ENCODE data around the gene SSRP1.

The SSRP1 gene

GRCh38 chr11:57327721-57328120 lies 8.0 kb downstream of the SSRP1 start:
- peak overlapping the region; percentile 98; the same call in 1 of the 2 replicates for H3K27ac ChIP-seq
- TF ChIP-seq, protein P1, sequence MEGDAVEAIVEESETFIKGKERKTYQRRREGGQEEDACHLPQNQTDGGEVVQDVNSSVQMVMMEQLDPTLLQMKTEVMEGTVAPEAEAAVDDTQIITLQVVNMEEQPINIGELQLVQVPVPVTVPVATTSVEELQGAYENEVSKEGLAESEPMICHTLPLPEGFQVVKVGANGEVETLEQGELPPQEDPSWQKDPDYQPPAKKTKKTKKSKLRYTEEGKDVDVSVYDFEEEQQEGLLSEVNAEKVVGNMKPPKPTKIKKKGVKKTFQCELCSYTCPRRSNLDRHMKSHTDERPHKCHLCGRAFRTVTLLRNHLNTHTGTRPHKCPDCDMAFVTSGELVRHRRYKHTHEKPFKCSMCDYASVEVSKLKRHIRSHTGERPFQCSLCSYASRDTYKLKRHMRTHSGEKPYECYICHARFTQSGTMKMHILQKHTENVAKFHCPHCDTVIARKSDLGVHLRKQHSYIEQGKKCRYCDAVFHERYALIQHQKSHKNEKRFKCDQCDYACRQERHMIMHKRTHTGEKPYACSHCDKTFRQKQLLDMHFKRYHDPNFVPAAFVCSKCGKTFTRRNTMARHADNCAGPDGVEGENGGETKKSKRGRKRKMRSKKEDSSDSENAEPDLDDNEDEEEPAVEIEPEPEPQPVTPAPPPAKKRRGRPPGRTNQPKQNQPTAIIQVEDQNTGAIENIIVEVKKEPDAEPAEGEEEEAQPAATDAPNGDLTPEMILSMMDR (IDR thresholded peaks at IDR 0.05), result no peak
- TF ChIP-seq ZFX (IDR thresholded peaks at IDR 0.05; ENCODE audit: borderline replicate concordance), result no peak

DNA sequence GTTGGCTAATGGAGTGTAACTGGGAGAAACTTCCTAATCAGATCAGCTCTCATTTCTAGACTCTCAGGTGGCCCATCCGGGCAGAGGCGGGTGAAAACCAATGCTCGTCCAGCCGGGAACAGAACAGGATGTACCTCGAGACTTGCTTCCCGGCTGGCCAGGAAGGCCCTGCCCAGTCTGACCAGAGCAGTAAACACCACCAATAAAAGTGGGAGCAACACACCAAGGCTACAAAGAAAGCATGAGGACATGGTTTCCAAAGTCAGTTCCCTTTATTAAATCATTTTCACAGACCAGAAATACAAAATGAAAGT lies 10.0 kb downstream of the SSRP1 start:
- TF ChIP-seq, protein P1 (IDR thresholded peaks at IDR 0.05), result no peak
- no peak for TF ChIP-seq ZFX (IDR thresholded peaks at IDR 0.05; ENCODE audit: borderline replicate concordance)
- H3K27ac ChIP-seq, result peak overlapping the region; percentile 98

DNA sequence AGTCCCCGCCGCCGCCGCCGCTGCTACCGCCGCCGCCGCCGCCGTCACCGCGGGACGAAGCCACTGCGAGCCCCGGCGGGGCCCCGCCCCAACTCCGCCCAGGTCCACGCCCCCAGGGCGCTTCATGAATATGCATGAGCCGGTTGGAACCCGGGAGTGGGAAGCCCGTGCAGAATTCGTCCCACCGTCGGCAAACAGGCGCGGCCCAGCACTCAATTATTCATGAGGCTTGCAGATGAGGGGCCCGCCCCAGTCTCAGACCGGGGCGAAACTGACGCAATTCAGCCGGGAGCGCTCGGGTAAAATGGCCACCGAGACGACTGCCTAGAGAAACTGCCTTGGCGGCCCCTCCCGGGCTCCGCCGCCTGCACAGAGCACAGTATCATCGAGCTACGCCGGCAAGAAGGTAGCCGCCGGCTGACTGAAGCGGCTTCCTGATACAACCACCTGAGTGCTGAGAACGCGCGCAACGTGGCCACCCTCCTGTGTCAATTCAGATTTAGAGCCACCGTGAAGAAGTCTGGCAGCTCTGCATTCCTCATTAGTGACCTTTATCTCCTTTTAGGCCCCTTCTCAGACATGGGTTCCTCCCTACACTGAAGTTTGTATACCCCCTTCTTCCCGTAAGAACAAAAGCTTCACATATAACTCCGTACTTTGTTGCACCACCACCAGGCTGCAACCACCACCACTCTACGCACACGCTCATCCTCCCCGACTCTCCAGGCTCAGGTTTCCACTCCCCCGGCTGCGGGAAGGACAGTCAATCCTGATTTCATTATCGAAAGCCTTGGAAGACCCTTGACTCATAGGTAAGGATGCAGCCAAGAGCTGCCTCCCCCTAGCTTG lies 10.6 kb downstream of the SSRP1 start, which contains the start of gene TNKS1BP1:
Gene TNKS1BP1 (minus strand): TSS at position 67 of the 849 bp plus-strand sequence. CDS start 3,067 bp downstream, outside the sequence.
- H3K27ac ChIP-seq, result peak within 1 kb of the TSS; percentile 98
- TF ChIP-seq, protein P1 (IDR thresholded peaks at IDR 0.05), result no peak
- no peak for TF ChIP-seq ZFX (IDR thresholded peaks at IDR 0.05; ENCODE audit: borderline replicate concordance)

DNA sequence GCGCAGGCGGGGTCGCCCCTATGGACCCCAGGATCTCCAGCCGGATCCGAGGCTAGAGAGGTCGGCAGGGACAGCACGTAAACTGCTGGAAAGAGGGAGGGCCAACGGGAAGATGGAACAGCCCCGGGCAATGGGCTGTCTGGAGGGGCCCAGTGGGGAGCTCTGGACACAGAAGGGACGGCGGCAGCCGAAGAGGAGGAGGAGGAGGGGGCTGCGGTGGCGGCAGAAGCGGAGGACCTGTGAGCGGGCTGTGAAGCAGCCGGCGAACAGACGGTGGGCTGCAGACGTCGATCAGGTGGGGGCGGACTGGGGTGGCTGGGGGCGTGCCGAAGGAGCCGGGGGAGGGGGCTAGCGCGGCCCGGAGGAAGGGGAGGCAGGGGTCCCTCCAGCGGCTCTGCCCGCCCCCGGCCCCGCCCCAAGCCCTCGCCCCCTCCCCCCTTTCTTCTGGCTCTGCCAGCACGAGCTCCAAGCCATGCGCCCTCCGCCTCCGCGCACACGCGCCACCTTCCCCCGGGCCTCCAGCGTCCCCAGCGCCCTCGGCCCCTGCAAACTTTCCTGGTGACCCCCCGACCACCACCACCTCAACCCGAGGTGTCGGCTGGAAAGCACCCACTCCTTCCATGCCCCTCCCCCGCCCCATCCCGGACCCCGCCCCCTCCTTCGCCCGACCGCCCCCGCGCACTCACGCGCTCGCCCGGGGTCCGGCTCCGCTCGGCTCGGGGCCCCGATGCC lies 11.4 kb downstream of the SSRP1 start:
- no peak for TF ChIP-seq ZFX (IDR thresholded peaks at IDR 0.05; ENCODE audit: borderline replicate concordance)
- TF ChIP-seq, protein P1 (IDR thresholded peaks at IDR 0.05), result no peak
- peak overlapping the region; percentile 98 for H3K27ac ChIP-seq

DNA sequence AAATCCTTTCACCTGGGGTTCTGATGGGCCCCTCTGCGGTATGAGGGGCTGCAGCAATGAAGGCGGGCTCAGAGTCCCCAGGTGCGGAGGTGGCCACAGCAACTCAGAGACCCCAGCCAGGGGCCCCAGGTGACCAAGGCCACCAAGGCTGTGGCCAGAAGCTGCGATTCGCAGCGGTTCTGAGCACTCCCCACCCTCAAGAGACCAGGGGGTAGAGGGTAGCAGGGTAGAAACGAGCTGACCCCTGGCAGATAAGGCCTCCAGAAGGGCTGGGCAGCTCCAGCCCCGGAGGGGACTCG lies 11.9 kb downstream of the SSRP1 start:
- TF ChIP-seq, protein P1 (IDR thresholded peaks at IDR 0.05), result no peak
- no peak for TF ChIP-seq ZFX (IDR thresholded peaks at IDR 0.05; ENCODE audit: borderline replicate concordance)
- H3K27ac ChIP-seq, result peak overlapping the region; percentile 98

DNA sequence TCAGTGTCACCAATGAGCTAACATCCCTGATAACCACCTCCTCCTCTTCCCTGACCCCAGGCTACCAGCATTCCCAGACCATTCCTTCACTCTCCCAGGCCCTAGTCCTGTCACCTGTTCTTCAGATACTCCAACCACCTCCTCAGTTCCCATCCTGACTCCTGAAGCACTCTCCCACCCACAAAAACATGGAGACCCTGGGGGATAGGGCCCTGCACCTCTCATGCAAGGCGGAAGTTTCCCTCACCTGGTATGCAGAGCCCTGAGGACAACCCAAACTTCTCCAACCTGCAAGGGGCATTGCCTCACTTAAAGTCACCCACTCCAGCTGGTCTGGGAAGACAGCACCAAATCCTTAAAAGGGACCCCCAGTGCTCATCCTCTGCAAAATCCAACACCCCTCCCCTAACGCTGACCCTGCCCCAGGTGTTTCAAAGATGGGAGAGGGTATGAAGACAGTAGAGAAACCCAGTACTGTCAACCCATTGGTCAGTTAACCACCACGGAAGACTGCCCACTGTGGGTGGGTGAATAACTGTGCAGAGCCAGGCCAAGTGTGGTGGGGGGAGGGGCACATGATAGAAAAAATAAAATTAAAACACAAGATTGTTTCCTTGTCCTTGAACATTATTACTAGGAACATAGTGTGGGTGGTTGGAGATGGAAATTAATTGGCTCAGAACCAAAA lies 12.4 kb downstream of the SSRP1 start:
- peak overlapping the region; percentile 98 for H3K27ac ChIP-seq
- TF ChIP-seq, protein P1 (IDR thresholded peaks at IDR 0.05), result no peak
- no peak for TF ChIP-seq ZFX (IDR thresholded peaks at IDR 0.05; ENCODE audit: borderline replicate concordance)

Data from 22Rv1 (cell line).